ENCODE measurements around the gene MCC. TPM values are rescaled to one million over a fixed set of nuclear protein-coding genes. Genes with fewer than 3 reads are reported as not detected.

MCC gene
- total and polyA plus RNA-seq, 4 donors: 9.0 to 47.3 (median 14.7) TPM

GRCh38 chr5:113367586-113367985, 120.7 kb downstream of the MCC start:
- peaks cover 0 to 6% (median 4%) of the 10 kb centered on the region in 4 donors for H3K9me3 ChIP-seq (ENCODE audit: control insufficient read depth in 4 of 4, low read length in 3 of 4)
- H3K27me3 ChIP-seq (ENCODE audit: control insufficient read depth in 4 of 4, insufficient read depth in 4 of 4, low read length in 3 of 4): no peaks in the 10 kb centered on the region
- H3K36me3 ChIP-seq (ENCODE audit: control insufficient read depth in 4 of 4, insufficient read depth in 3 of 4, low read depth in 1 of 4, low read length in 3 of 4): no peaks in the 10 kb centered on the region
- H3K27ac ChIP-seq (ENCODE audit: low read depth in 1 of 2, low read length in 2 of 2): no peak overlapping the region
- H3K4me3 ChIP-seq (ENCODE audit: low read depth in 1 of 3, low read length in 3 of 3): no peak overlapping the region
- no peak for DNase-seq (ENCODE audit: low spot score)
- TF ChIP-seq REST (IDR thresholded peaks at IDR 0.05): no peak
- no peak for TF ChIP-seq RAD21 (IDR thresholded peaks at IDR 0.05)
- no peak for TF ChIP-seq JUND (IDR thresholded peaks at IDR 0.05)
- no peak for TF ChIP-seq ZBTB33 (IDR thresholded peaks at IDR 0.05)
- TF ChIP-seq NR2F2 (IDR thresholded peaks at IDR 0.05): no peak
- no peak for TF ChIP-seq RXRA (IDR thresholded peaks at IDR 0.05)
- no peak for TF ChIP-seq CTCF (IDR thresholded peaks at IDR 0.05; ENCODE audit: low read depth, low read length, missing input control)
- TF ChIP-seq EGR1 (IDR thresholded peaks at IDR 0.05; ENCODE audit: low read depth in 2 of 2): no peak
- TF ChIP-seq HNF4A (conservative IDR thresholded peaks at IDR 0.05): no peak
- no peak for TF ChIP-seq ATF3 (IDR thresholded peaks at IDR 0.05)
- TF ChIP-seq FOXA1 (IDR thresholded peaks at IDR 0.05): no peak
- no peak for TF ChIP-seq SP1 (IDR thresholded peaks at IDR 0.05)
- TF ChIP-seq TAF1 (conservative IDR thresholded peaks at IDR 0.05): no peak
- TF ChIP-seq HNF4G (IDR thresholded peaks at IDR 0.05): no peak
- TF ChIP-seq FOXA2 (IDR thresholded peaks at IDR 0.05): no peak
- no peak for TF ChIP-seq MAX (IDR thresholded peaks at IDR 0.05)
- TF ChIP-seq YY1 (IDR thresholded peaks at IDR 0.05): no peak
- 89% methylated on average over 1 of the region's 1 CpG for WGBS
- no peak overlapping the region for H3K9ac ChIP-seq (ENCODE audit: low read depth in 1 of 2, low read length in 2 of 2)
- H3K4me1 ChIP-seq (ENCODE audit: control insufficient read depth in 4 of 4, insufficient read depth in 4 of 4, low read length in 3 of 4): no peaks in the 10 kb centered on the region

- 100% methylated on average over 1 of the region's 1 CpG for WGBS
- Histone ChIP-seq H3K9me3 (ENCODE audit: control insufficient read depth in 4 of 4, low read length in 3 of 4) (peaks cover 0 to 6% (median 4%) of the 10 kb centered on the region in 4 donors), H3K9ac (ENCODE audit: low read depth in 1 of 2, low read length in 2 of 2) (no peak overlapping the region), H3K36me3 (ENCODE audit: control insufficient read depth in 4 of 4, insufficient read depth in 3 of 4, low read depth in 1 of 4, low read length in 3 of 4) (no peaks in the 10 kb centered on the region), H3K27me3 (ENCODE audit: control insufficient read depth in 4 of 4, insufficient read depth in 4 of 4, low read length in 3 of 4) (no peaks in the 10 kb centered on the region), H3K27ac (ENCODE audit: low read depth in 1 of 2, low read length in 2 of 2) (no peak overlapping the region), H3K4me3 (ENCODE audit: low read depth in 1 of 3, low read length in 3 of 3) (peak overlapping the region in 1 of 3 donors; percentile 2), H3K4me1 (ENCODE audit: control insufficient read depth in 4 of 4, insufficient read depth in 4 of 4, low read length in 3 of 4) (peaks cover 0 to 5% (median 0%) of the 10 kb centered on the region in 4 donors)
- DNase-seq (ENCODE audit: low spot score): no peak
- TF ChIP-seq YY1 (IDR thresholded peaks at IDR 0.05) (no peak), HNF4A (conservative IDR thresholded peaks at IDR 0.05) (no peak), NR2F2 (IDR thresholded peaks at IDR 0.05) (no peak), RAD21 (IDR thresholded peaks at IDR 0.05) (no peak), RXRA (IDR thresholded peaks at IDR 0.05) (no peak), EGR1 (IDR thresholded peaks at IDR 0.05; ENCODE audit: low read depth in 2 of 2) (no peak), GABPA (IDR thresholded peaks at IDR 0.05 in 1 of 2, conservative IDR thresholded peaks at IDR 0.05 in 1 of 2) (no peak), REST (IDR thresholded peaks at IDR 0.05) (no peak), MAX (IDR thresholded peaks at IDR 0.05) (no peak), HNF4G (IDR thresholded peaks at IDR 0.05) (no peak), TAF1 (conservative IDR thresholded peaks at IDR 0.05) (no peak)
These were observed 123.8 kb downstream of the MCC start for GRCh38 chr5:113364466-113364865.

Measured in liver (tissue), 9 donors.